Measurements from ENCODE around the gene PSD4. TPM values are rescaled to one million over a fixed set of nuclear protein-coding genes. Genes with fewer than 3 reads are reported as not detected.
A peak's percentile ranks its signal among the peaks of the same experiment; 100 is the strongest.

Gene PSD4
- total and polyA plus RNA-seq, 4 donors = 20.9 to 48.1 (median 29.0) TPM

GRCh38 chr2:113175736-113176695 lies 2.2 kb downstream of the PSD4 start:
- peak overlapping the region in 1 of 2 donors; percentile 12 for H3K27ac ChIP-seq (ENCODE audit: low read depth in 1 of 2, low read length in 1 of 2)
- H3K27me3 ChIP-seq (ENCODE audit: control insufficient read depth in 3 of 3, insufficient read depth in 3 of 3, low read length in 2 of 3) = no peaks in the 10 kb centered on the region
- DNase-seq (no peak), ATAC-seq (ENCODE audit: insufficient read depth, low FRiP score) (no peak)
- H3K9ac ChIP-seq (ENCODE audit: insufficient read depth in 1 of 2, low read length in 2 of 2) = no peak overlapping the region
- peaks cover 0 to 13% (median under 1%) of the 10 kb centered on the region in 5 donors for H3K4me1 ChIP-seq (ENCODE audit: control insufficient read depth in 5 of 5, insufficient read depth in 5 of 5, low read length in 5 of 5)
- no peak for TF ChIP-seq CTCF (IDR thresholded peaks at IDR 0.05; ENCODE audit: control extremely low read depth, extremely low read depth)
- WGBS, 2 donors = 35 to 41% methylated on average over 11 of the region's 11 CpGs
- no peak overlapping the region for H3K4me3 ChIP-seq
- no peaks in the 10 kb centered on the region for H3K36me3 ChIP-seq (ENCODE audit: control insufficient read depth in 4 of 4, insufficient read depth in 4 of 4, low read length in 4 of 4)
- H3K9me3 ChIP-seq (ENCODE audit: control insufficient read depth in 4 of 4, insufficient read depth in 3 of 4, low read length in 3 of 4) = no peaks in the 10 kb centered on the region

- WGBS, 2 donors = 85 to 91% methylated on average over 7 of the region's 7 CpGs
- H3K4me1 ChIP-seq (ENCODE audit: control insufficient read depth in 5 of 5, insufficient read depth in 5 of 5, low read length in 5 of 5) = peaks cover 0 to 21% (median 5%) of the 10 kb centered on the region in 5 donors
- no peak for DNase-seq
Observed at GRCh38 chr2:113176696-113177355, 3.1 kb downstream of the PSD4 start.

GRCh38 chr2:113178069-113178746 lies 4.4 kb downstream of the PSD4 start:
- no peak overlapping the region for H3K4me3 ChIP-seq
- H3K27me3 ChIP-seq (ENCODE audit: control insufficient read depth in 3 of 3, insufficient read depth in 3 of 3, low read length in 2 of 3) = no peaks in the 10 kb centered on the region
- no peak overlapping the region for H3K9ac ChIP-seq (ENCODE audit: insufficient read depth in 1 of 2, low read length in 2 of 2)
- DNase-seq (no peak), ATAC-seq (ENCODE audit: insufficient read depth, low FRiP score) (no peak)
- H3K9me3 ChIP-seq (ENCODE audit: control insufficient read depth in 4 of 4, insufficient read depth in 3 of 4, low read length in 3 of 4) = no peaks in the 10 kb centered on the region
- H3K36me3 ChIP-seq (ENCODE audit: control insufficient read depth in 4 of 4, insufficient read depth in 4 of 4, low read length in 4 of 4) = no peaks in the 10 kb centered on the region
- H3K4me1 ChIP-seq (ENCODE audit: control insufficient read depth in 5 of 5, insufficient read depth in 5 of 5, low read length in 5 of 5) = peaks cover 0 to 21% (median 8%) of the 10 kb centered on the region in 5 donors
- H3K27ac ChIP-seq (ENCODE audit: low read depth in 1 of 2, low read length in 1 of 2) = no peak overlapping the region
- no peak for TF ChIP-seq CTCF (IDR thresholded peaks at IDR 0.05; ENCODE audit: control extremely low read depth, extremely low read depth)
- WGBS, 2 donors = 83 to 90% methylated on average over 11 of the region's 11 CpGs

More at GRCh38 chr2:113176696-113177355, 3.1 kb downstream of the PSD4 start:
- H3K9ac ChIP-seq (ENCODE audit: insufficient read depth in 1 of 2, low read length in 2 of 2) = no peak overlapping the region
- TF ChIP-seq CTCF (IDR thresholded peaks at IDR 0.05; ENCODE audit: control extremely low read depth, extremely low read depth) = no peak
- H3K4me3 ChIP-seq = no peak overlapping the region
- no peaks in the 10 kb centered on the region for H3K9me3 ChIP-seq (ENCODE audit: control insufficient read depth in 4 of 4, insufficient read depth in 3 of 4, low read length in 3 of 4)
- no peaks in the 10 kb centered on the region for H3K27me3 ChIP-seq (ENCODE audit: control insufficient read depth in 3 of 3, insufficient read depth in 3 of 3, low read length in 2 of 3)
- H3K36me3 ChIP-seq (ENCODE audit: control insufficient read depth in 4 of 4, insufficient read depth in 4 of 4, low read length in 4 of 4) = no peaks in the 10 kb centered on the region
- H3K27ac ChIP-seq (ENCODE audit: low read depth in 1 of 2, low read length in 1 of 2) = no peak overlapping the region
- ATAC-seq (ENCODE audit: insufficient read depth, low FRiP score) = no peak

Data from lung (tissue), 12 donors.